ENCODE data around the gene COL4A2.
"Not testable (repeated sequence)": the region's sequence is repeated elsewhere in the genome, so short reads cannot be mapped to it uniquely, and the experiment has no call there.

Gene COL4A2

DNA sequence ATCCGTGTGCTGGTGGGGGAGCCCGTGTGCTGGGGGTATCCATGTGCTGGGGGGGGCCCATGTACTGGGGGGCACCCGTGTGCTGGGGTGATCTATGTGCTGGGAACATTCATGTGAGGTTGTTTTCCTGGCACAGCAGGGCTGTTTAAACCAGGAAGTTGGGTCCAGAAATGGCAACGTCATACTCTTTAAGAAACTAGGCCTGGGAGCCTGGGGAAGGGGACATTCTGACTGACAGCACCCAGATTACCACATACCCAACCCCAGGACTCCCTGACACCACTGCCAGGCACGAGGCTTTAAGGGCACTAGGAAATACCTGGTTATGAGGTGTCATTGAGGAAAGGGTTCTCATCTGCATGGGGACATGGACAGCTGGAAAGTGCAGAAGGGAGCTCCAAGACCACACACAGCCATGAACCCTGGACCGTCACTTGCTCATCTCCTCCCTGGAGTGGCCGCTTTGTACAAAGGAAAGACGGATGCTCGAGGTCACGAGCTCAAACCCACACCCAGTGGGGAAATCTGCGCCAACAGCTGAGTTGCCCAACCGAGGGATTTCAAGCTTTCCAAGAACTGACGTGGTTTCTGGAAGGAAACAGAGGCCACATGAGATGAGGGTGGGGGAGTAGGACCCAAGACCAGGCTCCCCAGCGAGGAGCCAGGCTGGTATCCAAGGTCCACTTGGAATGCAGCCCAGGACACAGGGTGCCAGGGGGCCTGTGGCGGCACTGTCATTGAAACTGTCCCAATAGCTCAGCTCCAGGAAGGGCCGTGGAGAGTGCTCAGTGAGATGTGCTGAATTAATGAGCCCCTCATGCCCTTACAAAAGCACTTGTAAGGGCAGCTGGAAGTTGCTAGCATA, 213.6 kb downstream of the COL4A2 start:
- DNase-seq (ENCODE audit: low read depth), result no peak

DNA sequence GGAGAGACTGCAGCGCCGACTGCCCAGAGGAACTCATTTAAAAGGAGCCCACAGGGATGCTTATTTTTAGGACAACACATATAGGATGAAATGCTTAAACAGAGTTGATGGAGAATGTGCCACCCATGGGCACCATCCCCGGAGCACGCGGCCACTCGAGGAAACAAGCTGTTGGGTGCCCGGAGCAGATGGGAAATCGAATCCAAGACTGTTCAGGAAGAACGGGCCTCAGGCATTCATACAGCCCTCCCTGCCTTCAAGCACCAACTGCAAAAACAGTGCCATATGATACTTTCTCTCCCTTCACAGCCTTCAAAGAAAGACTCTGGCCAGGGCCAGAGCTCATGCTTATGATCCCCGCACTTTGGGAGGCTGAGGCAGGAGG, 214.2 kb downstream of the COL4A2 start:
- DNase-seq (ENCODE audit: low read depth), result no peak

DNA sequence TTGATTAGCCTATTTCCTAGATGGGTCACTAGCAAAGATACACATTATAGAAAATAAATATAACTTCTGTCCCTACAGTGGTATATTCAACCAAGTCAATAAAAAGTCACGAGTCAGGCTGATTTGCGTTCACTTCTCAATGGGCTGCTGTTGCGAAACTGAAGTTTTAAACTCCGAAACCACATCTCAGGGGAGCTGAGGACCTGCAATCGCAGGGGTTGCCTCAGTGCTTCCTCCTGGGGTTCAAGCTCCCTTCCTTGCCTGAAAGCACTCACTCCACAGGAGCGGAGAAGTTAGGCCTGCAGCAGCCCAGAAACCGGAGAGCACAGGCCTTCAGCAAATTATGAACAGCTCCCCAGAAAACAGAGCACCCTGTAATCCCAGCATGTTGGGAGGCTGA, 214.9 kb downstream of the COL4A2 start:
- DNase-seq (ENCODE audit: low read depth), result no peak

DNA sequence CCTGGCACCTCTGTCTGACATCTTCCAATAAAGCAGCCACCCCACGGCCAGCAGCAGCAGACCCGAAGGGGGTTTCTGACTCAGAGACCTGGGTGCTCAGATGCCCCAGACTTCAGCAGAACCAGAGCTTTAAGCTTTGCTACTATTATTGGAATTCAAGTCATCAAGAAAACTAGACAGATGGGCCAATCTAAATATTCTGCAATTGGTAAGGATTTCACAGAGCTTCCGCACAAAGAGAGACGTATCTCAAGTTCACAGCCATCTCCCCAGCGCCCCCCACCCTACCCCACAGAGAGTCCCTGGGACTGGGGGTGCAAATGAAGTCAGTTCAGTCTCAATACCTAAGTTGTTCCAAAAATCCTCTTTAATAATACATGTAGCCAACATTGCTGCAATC, 215.6 kb downstream of the COL4A2 start:
- no peak for DNase-seq (ENCODE audit: low read depth)

DNA sequence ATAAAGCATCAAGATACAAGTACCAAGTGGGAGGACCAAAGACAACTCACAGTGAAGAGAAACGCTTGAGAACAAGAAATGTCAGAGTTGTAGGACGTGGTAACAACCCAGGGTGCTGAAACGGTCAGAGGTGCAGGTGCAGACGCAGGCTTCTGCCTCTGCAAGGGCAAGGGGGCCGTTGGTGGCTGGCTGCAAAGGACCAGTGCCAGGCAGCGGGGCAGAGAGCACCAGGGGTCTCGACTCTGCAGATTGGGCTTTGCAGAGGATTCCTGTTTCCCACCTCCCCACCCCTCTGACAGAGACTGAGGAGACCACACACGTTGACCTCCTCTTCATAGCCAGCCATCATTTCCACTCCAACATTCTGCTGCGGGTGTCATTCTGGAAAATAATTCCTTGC, 216.1 kb downstream of the COL4A2 start:
- no peak for DNase-seq (ENCODE audit: low read depth)

DNA sequence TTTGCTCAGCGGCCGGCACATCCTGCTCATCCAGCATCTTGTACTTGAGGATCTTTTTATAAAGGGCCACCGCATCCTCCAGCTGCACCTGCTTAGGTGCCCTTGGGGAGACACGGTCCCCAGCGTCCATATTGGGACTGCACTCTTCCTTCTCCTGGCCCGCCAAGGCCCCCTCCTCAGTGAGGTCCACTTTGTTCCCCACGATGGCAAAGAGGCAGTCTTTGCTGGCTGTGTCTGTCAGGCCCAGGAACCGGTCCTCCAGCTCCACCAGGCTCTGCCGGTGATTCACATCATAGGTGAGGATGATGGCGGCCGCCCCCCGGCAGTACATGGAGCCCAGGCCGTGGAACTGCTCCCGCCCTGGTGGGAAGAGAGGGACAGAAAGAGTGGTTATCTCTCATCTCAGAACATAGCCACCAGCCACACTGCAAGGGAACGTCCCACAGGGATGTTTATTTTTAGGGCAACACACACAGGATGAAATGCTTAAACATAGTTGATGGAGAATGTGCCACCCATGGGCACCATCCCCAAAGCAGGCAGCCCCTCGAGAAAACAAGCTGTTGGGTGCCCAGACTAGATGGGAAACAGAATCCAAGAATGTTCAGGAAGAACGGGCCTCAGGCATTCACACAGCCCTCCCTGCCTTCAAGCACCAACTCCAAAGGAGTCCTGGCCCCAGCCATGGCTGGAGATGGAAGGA, 216.9 kb downstream of the COL4A2 start:
- no peak for DNase-seq (ENCODE audit: low read depth)

DNA sequence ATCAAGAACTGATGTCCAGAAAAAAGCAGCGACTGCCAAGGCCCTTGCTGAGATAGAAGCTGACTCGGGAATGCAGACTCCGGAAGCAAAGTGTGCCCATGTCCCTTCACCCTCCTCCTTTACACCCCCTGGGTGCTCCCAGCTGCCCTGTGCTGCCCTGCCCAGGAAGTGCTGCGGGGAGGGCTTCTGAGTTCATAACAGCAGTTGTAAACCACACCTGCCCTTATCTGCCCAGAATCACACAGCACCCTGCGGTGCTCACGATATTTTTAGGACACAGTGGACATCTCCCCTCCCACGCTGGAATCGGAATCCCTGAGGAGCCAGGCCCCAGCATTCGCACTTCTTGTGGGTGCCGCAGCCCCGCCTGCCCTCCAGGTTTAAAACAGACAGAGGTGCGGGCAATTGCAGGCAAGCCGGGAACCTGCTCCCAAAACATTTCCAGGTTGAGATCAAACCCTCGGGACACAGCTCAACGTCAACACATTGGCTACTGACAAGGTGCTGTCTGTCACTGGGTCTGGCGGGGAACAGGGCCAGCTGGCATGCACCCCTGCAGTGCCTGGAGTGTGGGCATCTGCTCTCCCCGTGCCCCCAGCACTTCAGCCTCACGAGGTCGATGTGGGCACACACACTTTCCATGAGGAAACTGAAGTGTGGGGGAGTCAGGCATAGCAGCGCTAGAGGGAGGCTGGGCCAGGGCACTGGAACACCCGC, 217.6 kb downstream of the COL4A2 start:
- no peak for DNase-seq (ENCODE audit: low read depth)

DNA sequence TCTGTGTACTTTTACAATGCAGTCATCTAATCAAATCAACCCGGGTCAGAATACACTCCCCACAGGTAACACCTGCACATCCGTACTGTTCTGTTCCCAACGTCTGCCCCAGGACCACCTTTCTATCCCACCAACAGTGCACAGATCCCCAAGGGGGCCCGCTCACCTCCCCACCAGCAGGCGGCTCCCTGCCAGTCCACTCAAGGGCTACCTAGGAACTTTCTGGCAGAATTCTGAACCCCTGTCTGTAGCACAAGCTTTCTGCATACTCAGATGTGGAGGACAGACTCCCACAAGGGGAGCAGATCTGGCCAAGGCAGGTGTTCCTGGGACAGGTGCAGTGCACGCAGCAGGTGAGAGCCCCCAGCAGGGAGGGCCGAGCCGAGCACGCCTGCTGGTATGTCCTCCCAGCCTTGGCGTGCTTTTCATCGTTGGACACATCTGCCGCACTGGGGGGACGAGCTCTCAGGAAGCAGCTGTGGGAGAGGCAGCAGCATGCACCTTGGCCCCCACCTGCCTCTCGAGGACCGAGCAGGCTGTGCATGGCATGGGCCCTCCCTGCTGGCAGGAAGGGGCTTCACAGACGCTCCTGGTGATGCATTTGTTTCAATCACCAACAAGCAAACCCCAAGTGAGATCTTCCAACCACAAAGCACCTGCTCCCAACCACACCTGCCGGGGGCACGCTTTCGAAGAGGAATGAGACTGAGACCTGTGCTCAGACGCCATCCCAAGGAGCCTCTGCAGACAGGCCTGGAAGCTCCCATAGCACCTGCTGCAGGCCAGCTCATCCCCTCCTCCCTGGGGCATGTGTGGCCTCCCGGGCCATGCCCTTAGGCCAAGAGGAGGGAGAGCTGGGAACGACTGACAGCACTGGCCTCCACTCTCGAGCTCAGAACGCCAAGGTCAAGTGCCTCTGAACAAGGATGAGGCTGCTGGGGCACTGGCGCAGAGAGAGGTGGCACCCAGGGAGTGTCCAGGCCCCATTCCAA, 218.5 kb downstream of the COL4A2 start:
- DNase-seq (ENCODE audit: low read depth), result no peak

DNA sequence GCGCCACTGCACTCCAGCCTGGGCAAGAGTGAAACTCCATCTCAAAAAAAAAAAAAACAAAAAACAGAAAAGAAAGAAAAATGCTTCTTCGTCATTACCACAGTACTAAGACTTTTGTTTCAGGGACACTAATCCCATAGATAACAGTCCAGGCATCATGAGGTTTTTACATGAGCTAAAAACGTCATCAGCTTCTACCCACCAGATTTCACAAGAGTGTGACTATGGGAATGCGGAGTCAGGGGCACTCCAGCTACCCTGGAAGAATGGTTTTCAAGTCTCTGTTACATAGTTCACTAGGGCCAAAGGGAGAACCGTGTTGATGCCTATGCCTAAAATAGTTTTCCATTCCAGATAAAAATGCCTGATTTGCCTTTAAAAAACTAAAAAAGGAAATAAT, 221.3 kb downstream of the COL4A2 start:
- DNase-seq (ENCODE audit: low read depth), result no peak

DNA sequence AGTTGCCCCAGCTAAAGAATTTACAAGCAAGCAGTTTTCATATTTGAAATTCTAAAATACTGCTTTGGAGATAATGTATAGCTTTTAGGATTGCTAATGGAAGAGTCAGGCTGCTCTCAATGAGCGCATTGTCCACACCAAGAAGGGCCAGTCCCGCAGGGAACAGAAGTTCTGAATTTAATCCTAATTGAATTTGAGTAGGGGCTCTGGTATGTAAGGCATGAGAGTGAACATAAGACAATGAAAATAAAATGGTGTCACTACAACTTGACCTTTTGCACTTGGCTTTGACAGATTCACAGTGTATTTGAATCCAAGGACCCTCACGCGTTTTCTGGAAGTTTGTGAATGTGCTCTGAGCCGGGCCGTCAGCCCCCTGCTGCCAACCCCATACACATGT, 221.8 kb downstream of the COL4A2 start:
- DNase-seq (ENCODE audit: low read depth), result no peak

DNA sequence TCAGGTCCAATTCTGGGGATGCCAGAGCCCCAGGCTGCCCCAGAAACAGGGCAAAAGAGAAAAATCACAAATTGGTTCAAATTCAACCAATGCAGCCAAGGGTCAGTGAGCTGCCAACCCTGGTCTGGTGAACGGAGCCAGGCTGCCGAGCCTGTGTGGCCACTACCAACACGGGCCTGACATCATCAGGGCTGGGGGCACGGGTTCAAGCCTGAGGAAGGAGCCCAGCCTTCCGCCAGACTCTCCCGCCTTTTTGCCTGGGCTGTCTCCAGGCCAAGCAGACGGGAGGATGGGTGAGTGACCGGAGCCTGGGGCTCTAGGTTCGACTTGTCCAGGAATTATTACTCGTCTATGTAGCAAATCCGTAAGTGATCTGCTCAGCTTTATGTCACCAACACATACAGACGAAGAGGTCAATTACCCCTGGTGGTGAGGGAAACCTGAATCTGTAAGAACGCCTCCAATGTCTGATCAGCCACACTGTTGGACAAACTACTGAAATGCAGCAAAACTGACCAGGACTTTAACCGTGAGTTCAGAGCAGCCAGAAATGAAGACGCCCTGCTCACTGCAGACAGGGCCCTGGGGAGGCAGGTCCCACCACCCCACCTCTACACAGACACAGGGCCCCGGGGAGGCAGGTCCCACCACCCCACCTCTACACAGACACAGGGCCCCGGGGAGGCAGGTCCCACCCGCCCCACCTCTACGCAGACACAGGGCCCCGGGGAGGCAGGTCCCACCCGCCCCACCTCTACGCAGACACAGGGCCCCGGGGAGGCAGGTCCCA, 222.6 kb downstream of the COL4A2 start:
- no peak for DNase-seq (ENCODE audit: low read depth)

DNA sequence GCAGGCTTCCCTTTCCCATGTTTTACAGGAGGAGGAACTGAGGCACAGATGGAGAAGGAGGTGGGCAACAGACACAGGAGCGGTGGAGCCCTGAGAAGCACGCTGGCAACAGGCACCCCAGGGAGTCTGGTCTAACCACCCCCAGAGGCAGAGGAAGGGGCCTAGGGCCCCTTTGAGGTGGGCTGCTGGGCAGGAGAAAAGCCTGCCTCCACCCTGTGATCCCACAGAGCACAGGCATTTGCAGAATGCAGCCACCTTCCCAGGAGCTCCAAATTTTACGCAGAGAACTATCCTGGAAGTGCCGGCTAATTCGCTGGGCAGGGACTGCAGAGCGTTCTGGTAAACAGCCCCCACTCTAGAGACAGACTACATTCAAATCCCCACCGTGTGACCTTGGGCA, 224.0 kb downstream of the COL4A2 start:
- no peak for DNase-seq (ENCODE audit: low read depth)

DNA sequence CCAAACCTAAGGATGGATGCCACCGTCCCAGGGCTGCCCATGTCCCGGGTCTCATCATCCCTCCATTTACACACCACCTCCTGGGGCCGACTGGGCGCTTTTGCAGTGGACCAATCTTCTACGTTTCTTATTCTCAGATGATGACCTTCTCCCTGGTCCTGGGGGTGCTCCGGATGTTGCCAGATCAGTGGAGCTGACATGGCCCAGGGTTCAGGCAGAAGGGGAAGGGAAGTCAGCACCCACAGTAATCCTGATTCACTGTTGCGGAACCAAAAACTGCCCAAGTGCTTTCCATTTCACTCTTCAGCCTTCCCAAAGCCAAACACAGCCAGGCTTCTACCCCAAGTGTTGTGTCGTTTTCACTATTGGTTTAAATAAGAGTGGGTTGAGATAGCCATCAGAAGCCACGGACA, 224.6 kb downstream of the COL4A2 start:
- no peak for DNase-seq (ENCODE audit: low read depth)

DNA sequence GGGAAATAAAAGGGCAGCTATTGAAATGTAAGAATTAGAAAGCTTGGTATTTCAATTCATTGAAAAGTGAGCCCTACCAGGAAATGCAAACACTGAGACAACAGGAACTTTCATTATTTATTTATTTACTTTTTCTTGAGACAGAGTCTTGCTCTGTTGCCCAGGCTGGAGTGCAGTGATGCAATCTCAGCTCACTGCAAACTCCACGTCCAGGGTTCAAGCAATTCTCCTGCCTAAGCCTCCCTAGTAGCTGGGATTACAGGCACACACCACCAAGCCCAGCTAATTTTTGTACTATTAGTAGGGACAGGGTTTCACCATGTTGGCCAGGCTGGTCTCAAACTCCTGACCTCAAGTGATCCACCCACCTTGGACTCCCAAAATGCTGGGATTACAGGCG, 225.2 kb downstream of the COL4A2 start:
- not testable (repeated sequence) for DNase-seq (ENCODE audit: low read depth)

DNA sequence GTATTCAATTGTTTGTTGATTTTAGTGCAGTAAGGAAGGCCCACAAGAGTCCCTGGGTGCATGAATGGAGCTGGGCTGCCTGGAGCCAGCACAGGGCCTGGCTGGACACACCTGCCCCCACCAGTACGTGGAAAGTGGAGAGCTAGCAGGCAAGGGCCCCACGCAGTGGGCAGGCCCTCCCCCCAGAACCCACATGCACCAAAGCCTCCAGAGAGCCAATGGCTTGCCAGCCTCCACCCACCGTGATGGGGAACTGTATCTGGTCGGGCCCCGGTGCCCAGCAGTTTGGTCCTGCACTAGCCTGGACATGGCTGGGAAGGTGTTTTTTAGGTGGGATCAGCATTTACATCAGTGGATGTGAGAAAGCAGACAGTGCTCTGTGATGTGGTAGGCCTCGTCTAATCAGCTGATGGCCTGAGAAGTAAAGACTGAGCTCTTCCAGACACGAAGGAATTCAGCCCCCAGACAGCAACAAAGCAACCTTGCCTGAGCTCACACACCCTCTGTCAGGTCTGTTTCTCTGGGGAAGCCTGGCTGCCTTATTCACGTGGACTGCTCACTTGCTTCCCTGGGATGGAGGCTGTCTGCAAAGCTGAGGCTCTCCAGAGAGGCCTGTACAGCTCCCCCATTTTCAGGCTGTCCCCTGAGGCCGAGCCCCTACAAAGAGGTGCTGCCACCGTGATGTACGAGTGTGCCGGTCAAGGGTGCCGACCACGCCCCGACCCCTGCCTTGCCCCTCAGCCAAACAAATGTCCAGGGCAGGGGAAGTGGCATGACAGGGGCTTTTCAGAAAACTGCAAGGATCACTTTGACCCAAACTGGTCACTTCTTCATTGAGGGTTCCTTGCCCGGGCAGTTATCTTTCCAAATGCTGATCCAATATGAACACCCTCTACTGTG, 226.9 kb downstream of the COL4A2 start:
- no peak for DNase-seq (ENCODE audit: low read depth)

DNA sequence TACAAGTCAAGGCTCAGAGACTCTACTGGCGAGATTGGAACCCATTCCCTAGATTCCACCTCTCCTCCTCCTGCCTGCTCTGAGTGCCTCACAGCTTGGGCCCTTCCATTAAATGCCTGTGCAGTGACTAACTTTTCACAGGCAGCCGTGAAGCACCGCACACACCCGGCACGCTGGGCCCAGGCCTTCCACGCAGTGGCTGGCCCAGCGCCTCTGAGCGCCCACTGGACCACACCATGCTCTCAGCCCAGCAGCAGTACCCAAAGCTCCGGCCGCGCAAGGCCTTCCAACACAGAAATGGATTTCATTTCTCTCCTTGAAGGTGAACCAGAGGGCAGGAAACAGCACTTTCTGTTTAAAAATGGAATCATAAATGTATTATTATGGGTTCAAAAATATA, 228.4 kb downstream of the COL4A2 start:
- DNase-seq (ENCODE audit: low read depth), result no peak

DNA sequence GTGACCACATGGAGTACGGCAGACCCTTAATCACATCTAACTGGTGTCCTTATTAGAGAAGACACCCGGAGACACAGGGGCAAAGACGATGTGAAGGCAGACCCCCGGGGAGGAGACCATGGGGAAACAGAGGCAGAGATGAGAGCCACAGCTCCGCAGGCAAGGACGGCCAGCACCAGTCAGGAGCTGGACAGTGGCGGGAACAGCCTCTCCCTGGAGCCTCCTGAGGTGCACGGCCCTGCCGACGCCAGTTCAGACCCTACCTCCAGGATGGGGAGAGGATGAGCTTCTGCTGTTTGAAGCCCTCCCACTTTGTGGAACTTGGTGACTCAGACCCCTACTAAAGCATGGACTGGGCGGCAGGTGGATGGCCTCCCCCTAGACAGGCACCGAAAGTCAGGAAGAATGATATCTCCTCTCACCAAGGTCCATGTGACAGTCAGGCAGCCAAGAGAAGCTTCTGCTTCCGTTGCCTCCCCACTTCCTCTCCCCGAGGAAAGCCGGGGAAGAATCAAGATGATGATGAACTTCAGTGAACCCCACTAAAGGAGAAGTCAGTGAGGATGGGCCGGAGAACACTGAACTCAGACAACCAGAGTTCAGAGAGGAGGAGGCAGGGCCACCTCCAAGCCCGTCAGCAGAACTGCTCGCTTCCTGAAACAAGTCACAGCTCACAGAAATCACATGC, 229.1 kb downstream of the COL4A2 start:
- no peak for DNase-seq (ENCODE audit: low read depth)

DNA sequence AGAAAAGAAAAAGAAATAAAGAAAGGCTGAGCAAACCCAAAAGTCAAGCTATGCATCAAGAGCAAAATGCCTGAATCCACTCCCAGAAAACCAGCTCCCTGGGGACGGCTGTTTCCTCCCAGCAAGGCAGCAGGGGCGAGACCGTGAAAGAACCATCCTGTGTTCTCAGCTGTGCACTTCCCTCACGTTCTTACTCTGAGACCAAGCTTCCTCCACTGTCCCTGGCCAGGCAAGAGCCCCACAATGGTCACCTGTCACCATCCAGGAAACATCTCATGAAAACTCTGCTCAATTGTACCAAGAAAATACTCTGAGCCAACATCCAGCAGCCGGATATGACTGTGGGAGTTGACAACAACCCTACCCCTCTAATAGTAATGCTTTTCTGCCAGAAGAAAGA, 231.5 kb downstream of the COL4A2 start:
- no peak for DNase-seq (ENCODE audit: low read depth)

DNA sequence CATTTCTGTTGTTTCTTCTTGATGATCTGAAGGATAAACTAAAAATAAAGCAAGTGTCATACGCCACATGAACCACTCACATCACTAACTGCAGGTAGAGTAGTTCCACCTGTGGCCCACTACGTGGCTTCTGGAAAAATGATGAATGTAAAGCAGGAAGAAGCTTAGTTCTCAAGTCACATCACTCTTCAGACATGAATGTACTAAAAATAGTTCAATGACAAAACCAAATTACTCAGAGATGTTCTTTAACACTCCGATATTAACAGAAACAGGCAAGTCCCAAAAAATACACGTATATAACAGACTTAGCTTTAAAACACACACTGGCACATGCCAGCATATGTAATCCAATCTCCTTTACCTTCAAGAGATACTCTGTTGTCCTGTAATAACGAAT, 232.8 kb downstream of the COL4A2 start:
- no peak for DNase-seq (ENCODE audit: low read depth)

Measured in HS-27A (cell line).